D721Med (cell line): ENCODE data around the gene WNT5A.

ENCODE experiments used
- DNase-seq: peaks from one replicate; pipeline ENCODE4 v3.0.0; 2011; ENCODE audit warnings: low spot score; ENCODE audit not compliant: insufficient read length
- FAIRE-seq: peaks from 2 replicates; lab custom pipeline; 2011; peaks lifted over from hg19 to GRCh38; lab: Jason Lieb, UNC
- TF ChIP-seq, protein P1 (sequence below): IDR thresholded peaks from 2 replicates; pipeline ENCODE4 v1.5.1; 2012; ENCODE audit warnings: mild to moderate bottlenecking, control low read depth; ENCODE audit not compliant: insufficient read depth; ENCODE audit errors: missing control alignments

Gene WNT5A

DNA sequence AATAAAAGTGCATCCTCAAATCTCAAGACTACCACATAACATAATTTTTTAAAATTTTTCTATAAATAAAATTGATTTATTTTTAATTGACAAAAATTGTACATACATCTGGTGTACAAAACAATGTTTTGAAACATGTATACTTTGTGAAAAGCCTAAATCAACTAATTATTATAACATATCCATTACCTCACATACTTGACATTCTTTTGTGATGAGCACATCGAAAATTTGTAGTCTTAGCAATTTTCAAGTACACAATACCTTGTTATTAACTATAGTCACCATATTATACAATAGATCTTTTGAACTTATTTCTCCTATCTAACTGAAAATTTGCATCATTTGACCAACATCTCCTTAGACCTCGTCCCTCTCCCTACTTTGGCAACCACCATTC, 7.9 kb upstream of the WNT5A start:
- FAIRE-seq (no peak), DNase-seq (no peak)
- TF ChIP-seq, protein P1, sequence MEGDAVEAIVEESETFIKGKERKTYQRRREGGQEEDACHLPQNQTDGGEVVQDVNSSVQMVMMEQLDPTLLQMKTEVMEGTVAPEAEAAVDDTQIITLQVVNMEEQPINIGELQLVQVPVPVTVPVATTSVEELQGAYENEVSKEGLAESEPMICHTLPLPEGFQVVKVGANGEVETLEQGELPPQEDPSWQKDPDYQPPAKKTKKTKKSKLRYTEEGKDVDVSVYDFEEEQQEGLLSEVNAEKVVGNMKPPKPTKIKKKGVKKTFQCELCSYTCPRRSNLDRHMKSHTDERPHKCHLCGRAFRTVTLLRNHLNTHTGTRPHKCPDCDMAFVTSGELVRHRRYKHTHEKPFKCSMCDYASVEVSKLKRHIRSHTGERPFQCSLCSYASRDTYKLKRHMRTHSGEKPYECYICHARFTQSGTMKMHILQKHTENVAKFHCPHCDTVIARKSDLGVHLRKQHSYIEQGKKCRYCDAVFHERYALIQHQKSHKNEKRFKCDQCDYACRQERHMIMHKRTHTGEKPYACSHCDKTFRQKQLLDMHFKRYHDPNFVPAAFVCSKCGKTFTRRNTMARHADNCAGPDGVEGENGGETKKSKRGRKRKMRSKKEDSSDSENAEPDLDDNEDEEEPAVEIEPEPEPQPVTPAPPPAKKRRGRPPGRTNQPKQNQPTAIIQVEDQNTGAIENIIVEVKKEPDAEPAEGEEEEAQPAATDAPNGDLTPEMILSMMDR, result no peak

DNA sequence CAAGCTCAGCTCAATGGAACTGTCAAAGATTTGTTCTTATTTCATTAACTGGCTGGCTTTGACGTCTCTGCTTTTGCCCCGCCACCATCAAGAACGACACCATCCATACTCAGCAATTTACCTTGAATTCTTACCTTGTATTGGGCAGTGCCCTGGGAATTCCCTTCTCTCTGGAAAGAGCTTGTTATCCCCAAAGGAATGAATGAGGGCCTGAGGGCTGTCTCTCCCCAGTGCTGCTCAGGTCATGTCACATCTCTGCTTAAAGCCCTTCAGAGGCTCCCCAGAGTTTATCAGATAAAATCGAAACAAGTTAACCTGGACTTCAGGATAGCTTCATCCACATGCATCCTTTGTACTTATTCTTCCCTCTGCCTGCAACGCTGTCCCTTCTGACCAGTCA, 5.9 kb upstream of the WNT5A start:
- TF ChIP-seq, protein P1, result no peak
- FAIRE-seq (no peak), DNase-seq (no peak)

DNA sequence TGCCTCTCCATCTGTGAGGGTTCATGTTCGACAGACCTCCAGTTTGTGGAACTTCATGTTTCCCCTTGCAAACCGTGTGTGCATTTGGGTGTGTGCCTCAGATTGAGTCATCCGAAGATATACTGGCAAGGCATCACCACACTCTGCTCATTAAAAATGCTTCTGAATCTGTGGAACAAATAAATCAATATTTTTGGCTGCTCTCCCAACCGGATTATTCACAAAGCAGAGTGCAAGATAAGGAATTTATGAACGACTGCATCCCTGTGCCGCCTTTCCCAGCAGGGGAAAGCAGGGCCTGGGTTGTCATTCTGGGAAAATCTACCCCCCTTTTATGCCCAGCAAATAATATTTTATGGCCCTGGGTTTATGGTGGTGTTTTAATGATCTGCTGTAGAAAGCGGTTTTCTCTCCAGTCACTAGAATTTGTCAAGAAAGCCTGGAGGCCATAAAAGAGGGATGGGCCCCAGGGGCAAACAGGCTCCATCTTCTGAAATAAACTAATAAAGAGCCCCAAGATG, 4.2 kb upstream of the WNT5A start:
- TF ChIP-seq, protein P1, result no peak
- FAIRE-seq (no peak), DNase-seq (no peak)

DNA sequence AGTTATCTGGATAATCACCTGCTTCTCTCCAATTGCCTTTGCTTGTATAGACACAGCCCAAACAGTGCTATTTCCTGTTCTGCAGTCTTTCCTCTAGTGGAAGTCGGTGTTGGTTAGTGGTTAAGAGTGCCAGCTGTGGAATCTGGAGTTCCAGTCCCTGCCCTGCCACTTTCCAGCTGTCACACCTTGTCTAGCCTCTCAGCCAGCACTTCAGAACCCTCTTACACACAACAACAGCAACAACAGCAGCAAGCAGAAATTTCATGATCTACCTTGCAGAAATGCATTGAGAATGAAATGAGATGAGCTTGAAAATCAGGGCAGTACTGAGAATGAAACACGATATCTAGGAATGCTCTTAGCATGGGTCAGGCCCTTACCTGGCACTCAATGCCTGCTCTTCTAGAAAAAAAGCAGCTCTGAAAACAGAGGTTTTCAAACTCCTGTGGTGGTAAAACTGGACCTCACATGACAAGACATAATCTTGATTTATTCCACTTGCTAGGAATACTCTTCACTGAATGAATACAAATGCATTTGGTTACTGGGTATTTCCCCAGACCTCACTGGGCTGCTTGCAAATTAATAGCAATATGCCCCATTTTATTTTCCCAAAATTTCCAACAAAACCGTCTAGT, 3.3 kb upstream of the WNT5A start:
- TF ChIP-seq, protein P1, result no peak
- FAIRE-seq (no peak), DNase-seq (no peak)

DNA sequence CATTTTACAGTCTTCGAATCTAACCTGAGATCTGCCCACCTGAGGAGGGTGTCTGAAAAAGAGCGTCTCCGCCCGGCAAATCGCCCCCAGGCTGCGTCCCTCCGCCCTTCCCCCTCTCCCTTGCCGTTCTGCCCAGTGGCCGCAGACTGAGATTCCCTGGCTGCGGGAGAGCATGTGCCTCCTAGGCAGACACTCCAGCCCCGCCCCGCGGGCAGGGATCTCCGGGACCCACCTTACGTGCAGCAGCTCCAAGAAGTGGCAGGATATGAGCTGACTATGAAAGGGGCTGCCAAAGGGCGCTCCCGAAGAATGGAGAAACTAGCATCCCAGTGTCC, 2.7 kb upstream of the WNT5A start:
- TF ChIP-seq, protein P1, result no peak
- FAIRE-seq (no peak), DNase-seq (no peak)

DNA sequence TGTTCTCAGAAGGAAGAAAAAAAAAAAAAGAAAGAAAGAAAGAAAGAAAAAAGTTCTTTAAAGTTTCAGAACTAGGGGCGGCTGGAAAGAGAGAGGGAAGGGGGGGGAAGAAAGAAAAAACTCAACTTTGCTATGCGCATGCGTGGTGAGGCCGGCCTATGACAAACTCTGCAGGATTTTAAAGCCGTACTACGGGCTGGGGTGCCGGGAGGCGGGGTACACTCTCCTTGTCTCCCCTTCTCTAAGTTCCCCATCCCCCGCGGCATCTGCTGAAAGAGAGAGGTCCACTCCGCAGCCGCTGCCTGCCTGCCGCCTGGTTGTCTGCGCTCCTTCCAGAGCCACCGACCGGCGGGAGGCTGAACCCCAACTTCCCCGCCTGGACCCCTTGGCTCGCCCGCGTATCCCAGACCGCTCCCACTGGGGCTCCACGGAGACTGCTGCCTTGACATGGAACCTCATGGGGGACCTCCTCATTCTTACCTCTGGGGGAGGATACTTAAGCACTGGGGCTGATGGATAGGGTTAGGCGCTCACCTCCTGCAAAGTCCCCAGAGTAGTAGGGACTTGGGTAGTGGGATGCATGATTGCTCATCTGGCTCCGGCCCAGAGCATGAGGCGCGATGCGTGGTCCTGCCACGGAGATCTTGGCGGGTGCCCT, 1.4 kb upstream of the WNT5A start:
- DNase-seq (no peak), FAIRE-seq (no peak)
- TF ChIP-seq, protein P1, result no peak
